Osteoblast (primary cell): ENCODE results near the gene EME2. TPM values are rescaled to one million over a fixed set of nuclear protein-coding genes. Genes with fewer than 3 reads are reported as not detected.

Source experiments
- DNase-seq: peaks from one replicate; pipeline ENCODE4 v3.0.0; 2011; ENCODE audit warnings: low spot score, mixed read lengths; ENCODE audit not compliant: insufficient read length; ENCODE audit errors: missing footprints
- H2AFZ ChIP-seq: 2 replicates; pipeline ENCODE4 v1.6.0; 2011; ENCODE audit warnings: mild to moderate bottlenecking, low read length
- H3K27ac ChIP-seq: 2 replicates; pipeline ENCODE4 v1.5.1; 2011; ENCODE audit warnings: mild to moderate bottlenecking, low read depth, low read length, moderate library complexity
- H3K27me3 ChIP-seq: 2 replicates; pipeline ENCODE4 v1.6.0; 2012; ENCODE audit warnings: mild to moderate bottlenecking, control low read depth, inconsistent platforms, low read length, moderate library complexity; ENCODE audit not compliant: insufficient read depth
- H3K36me3 ChIP-seq: 2 replicates; pipeline ENCODE4 v1.5.1; 2011; ENCODE audit warnings: mild to moderate bottlenecking, low read length, control low read depth, moderate library complexity; ENCODE audit not compliant: insufficient read depth
- H3K4me1 ChIP-seq: 2 replicates; pipeline ENCODE4 v1.5.1; 2011; ENCODE audit warnings: mild to moderate bottlenecking, low read length, control low read depth, moderate library complexity; ENCODE audit not compliant: insufficient read depth
- H3K4me2 ChIP-seq: 2 replicates; pipeline ENCODE4 v1.6.0; 2011; ENCODE audit warnings: mild to moderate bottlenecking, low read length; ENCODE audit not compliant: insufficient read depth
- H3K4me3 ChIP-seq: fragments of 200-600 bp; sonication (generic); 3 replicates; pipeline ENCODE4 v1.5.1; 2012; ENCODE audit warnings: mild to moderate bottlenecking, low read length, inconsistent platforms; ENCODE audit not compliant: insufficient read depth
- H3K79me2 ChIP-seq: 2 replicates; pipeline ENCODE4 v1.6.0; 2012; ENCODE audit warnings: mild to moderate bottlenecking, low read length, control low read depth, inconsistent platforms; ENCODE audit not compliant: insufficient read depth
- H3K9me3 ChIP-seq: 2 replicates; pipeline ENCODE4 v1.5.1; 2011; ENCODE audit warnings: low read depth, low read length, control low read depth
- H4K20me1 ChIP-seq: 2 replicates; pipeline ENCODE4 v1.6.0; 2012; ENCODE audit warnings: mild to moderate bottlenecking, low read length, control low read depth; ENCODE audit not compliant: insufficient read depth
- CTCF ChIP-seq: IDR thresholded peaks from 2 replicates; pipeline ENCODE4 v1.5.1; 2011; ENCODE audit warnings: mild to moderate bottlenecking, low read depth, low read length, moderate library complexity; ENCODE audit errors: extremely low read depth
- total RNA-seq: library from RNA; depleted of rRNA; stranded (reverse); fragments of >200 nt; gene quantifications from 2 replicates; pipeline ENCODE4 v1.2.3, GENCODE V29; 2012

EME2 gene
- total RNA-seq, 1 donor: 16.3 TPM

- Histone ChIP-seq H3K79me2 (peaks cover 46% of the 10 kb centered on the region), H4K20me1 (peaks cover 35% of the 10 kb centered on the region), H3K27me3 (no peaks in the 10 kb centered on the region), H3K4me3 (no peak overlapping the region), H3K36me3 (peaks cover 29% of the 10 kb centered on the region), H2AFZ (no peak overlapping the region), H3K9me3 (no peaks in the 10 kb centered on the region), H3K4me1 (peaks cover 23% of the 10 kb centered on the region), H3K27ac (no peak overlapping the region), H3K4me2 (no peak overlapping the region)
- no peak for TF ChIP-seq CTCF
- DNase-seq: peak; percentile 85
These were observed 3.4 kb downstream of the EME2 start for GRCh38 chr16:1775846-1776671.

GRCh38 chr16:1776672-1776955 lies 4.0 kb downstream of the EME2 start:
- no peak for TF ChIP-seq CTCF
- Histone ChIP-seq H3K36me3 (peaks cover 29% of the 10 kb centered on the region), H3K9me3 (no peaks in the 10 kb centered on the region)

GRCh38 chr16:1776991-1777374 lies 4.4 kb downstream of the EME2 start:
- H3K4me3 ChIP-seq: no peak overlapping the region
- peaks cover 39% of the 10 kb centered on the region for H4K20me1 ChIP-seq
- H3K79me2 ChIP-seq: peaks cover 46% of the 10 kb centered on the region
- no peak overlapping the region for H3K4me2 ChIP-seq
- no peak overlapping the region for H2AFZ ChIP-seq
- peaks cover 29% of the 10 kb centered on the region for H3K36me3 ChIP-seq
- DNase-seq: peak; percentile 77
- no peak overlapping the region for H3K27ac ChIP-seq
- TF ChIP-seq CTCF: no peak
- H3K9me3 ChIP-seq: no peaks in the 10 kb centered on the region
- H3K27me3 ChIP-seq: no peaks in the 10 kb centered on the region
- peaks cover 27% of the 10 kb centered on the region for H3K4me1 ChIP-seq

More at GRCh38 chr16:1776672-1776955, 4.0 kb downstream of the EME2 start:
- Histone ChIP-seq H4K20me1 (peaks cover 40% of the 10 kb centered on the region), H3K27me3 (no peaks in the 10 kb centered on the region), H3K79me2 (peaks cover 49% of the 10 kb centered on the region), H3K4me1 (peaks cover 29% of the 10 kb centered on the region), H3K4me2 (no peak overlapping the region), H3K4me3 (no peak overlapping the region), H3K27ac (no peak overlapping the region), H2AFZ (no peak overlapping the region)
- peak; percentile 77 for DNase-seq

- H3K4me2 ChIP-seq: no peak overlapping the region
- H3K9me3 ChIP-seq: no peaks in the 10 kb centered on the region
- no peak for TF ChIP-seq CTCF
- peaks cover 29% of the 10 kb centered on the region for H3K36me3 ChIP-seq
- DNase-seq: peak; percentile 86
- no peak overlapping the region for H2AFZ ChIP-seq
- H3K27ac ChIP-seq: no peak overlapping the region
- peaks cover 36% of the 10 kb centered on the region for H4K20me1 ChIP-seq
- H3K4me3 ChIP-seq: no peak overlapping the region
- peaks cover 40% of the 10 kb centered on the region for H3K79me2 ChIP-seq
- H3K27me3 ChIP-seq: no peaks in the 10 kb centered on the region
- H3K4me1 ChIP-seq: peaks cover 21% of the 10 kb centered on the region
These were observed 5.0 kb downstream of the EME2 start for GRCh38 chr16:1777375-1778199.
